Measurements from ENCODE around the gene NBPF1.
"Not testable (repeated sequence)": the region's sequence is repeated elsewhere in the genome, so short reads cannot be mapped to it uniquely, and the experiment has no call there.

NBPF1 gene

GRCh38 chr1:16613185-16614147 lies at the start of gene NBPF1:
TSS of gene NBPF1 (minus strand) at chr1:16613564.
- DNase-seq (ENCODE audit: low spot score): peak; percentile 92

- DNase-seq (ENCODE audit: low spot score): not testable (repeated sequence)
Measured at GRCh38 chr1:16658234-16658633, 44.9 kb upstream of the NBPF1 start.

- DNase-seq (ENCODE audit: low spot score): not testable (repeated sequence)
Measured at GRCh38 chr1:16656981-16657683, 43.8 kb upstream of the NBPF1 start.

- not testable (repeated sequence) for DNase-seq (ENCODE audit: low spot score)
Measured at GRCh38 chr1:16656574-16656973, 43.2 kb upstream of the NBPF1 start.

GRCh38 chr1:16651560-16651959 lies 38.2 kb upstream of the NBPF1 start:
- not testable (repeated sequence) for DNase-seq (ENCODE audit: low spot score)

GRCh38 chr1:16649960-16650359 lies 36.6 kb upstream of the NBPF1 start:
- DNase-seq (ENCODE audit: low spot score): not testable (repeated sequence)

GRCh38 chr1:16649390-16649789 lies 36.0 kb upstream of the NBPF1 start:
- not testable (repeated sequence) for DNase-seq (ENCODE audit: low spot score)

GRCh38 chr1:16648756-16649155 lies 35.4 kb upstream of the NBPF1 start:
- not testable (repeated sequence) for DNase-seq (ENCODE audit: low spot score)

- not testable (repeated sequence) for DNase-seq (ENCODE audit: low spot score)
Measured at GRCh38 chr1:16648250-16648649, 34.9 kb upstream of the NBPF1 start.

- DNase-seq (ENCODE audit: low spot score): not testable (repeated sequence)
Measured at GRCh38 chr1:16647179-16648176, 34.1 kb upstream of the NBPF1 start.

- DNase-seq (ENCODE audit: low spot score): not testable (repeated sequence)
Measured at GRCh38 chr1:16646716-16647115, 33.4 kb upstream of the NBPF1 start.

GRCh38 chr1:16646061-16646664 lies 32.8 kb upstream of the NBPF1 start:
- not testable (repeated sequence) for DNase-seq (ENCODE audit: low spot score)

- DNase-seq (ENCODE audit: low spot score): not testable (repeated sequence)
Measured at GRCh38 chr1:16645271-16646060, 32.1 kb upstream of the NBPF1 start.

- peak; percentile 95 for DNase-seq (ENCODE audit: low spot score)
Measured at GRCh38 chr1:16644482-16645270, 31.3 kb upstream of the NBPF1 start.

GRCh38 chr1:16644193-16644481 lies 30.8 kb upstream of the NBPF1 start:
- DNase-seq (ENCODE audit: low spot score): no peak

GRCh38 chr1:16643476-16644192 lies 30.3 kb upstream of the NBPF1 start:
- DNase-seq (ENCODE audit: low spot score): not testable (repeated sequence)

GRCh38 chr1:16643001-16643411 lies 29.6 kb upstream of the NBPF1 start:
- not testable (repeated sequence) for DNase-seq (ENCODE audit: low spot score)

GRCh38 chr1:16642025-16642966 lies 28.9 kb upstream of the NBPF1 start:
- DNase-seq (ENCODE audit: low spot score): not testable (repeated sequence)

All from CD4-positive, alpha-beta T cell treated with Interleukin-6 at 100 ng/mL for 8 hours (primary cell).